HS-5 (cell line): Measurements from ENCODE around the gene AGO4.
A peak's percentile ranks its signal among the peaks of the same experiment; 100 is the strongest.
"Not testable (repeated sequence)": the region's sequence is repeated elsewhere in the genome, so short reads cannot be mapped to it uniquely, and the experiment has no call there.

Experiments used
- DNase-seq: peaks from one replicate; pipeline ENCODE4 v3.0.0-alpha.2; 2012; ENCODE audit warnings: low read depth

Gene AGO4

DNA sequence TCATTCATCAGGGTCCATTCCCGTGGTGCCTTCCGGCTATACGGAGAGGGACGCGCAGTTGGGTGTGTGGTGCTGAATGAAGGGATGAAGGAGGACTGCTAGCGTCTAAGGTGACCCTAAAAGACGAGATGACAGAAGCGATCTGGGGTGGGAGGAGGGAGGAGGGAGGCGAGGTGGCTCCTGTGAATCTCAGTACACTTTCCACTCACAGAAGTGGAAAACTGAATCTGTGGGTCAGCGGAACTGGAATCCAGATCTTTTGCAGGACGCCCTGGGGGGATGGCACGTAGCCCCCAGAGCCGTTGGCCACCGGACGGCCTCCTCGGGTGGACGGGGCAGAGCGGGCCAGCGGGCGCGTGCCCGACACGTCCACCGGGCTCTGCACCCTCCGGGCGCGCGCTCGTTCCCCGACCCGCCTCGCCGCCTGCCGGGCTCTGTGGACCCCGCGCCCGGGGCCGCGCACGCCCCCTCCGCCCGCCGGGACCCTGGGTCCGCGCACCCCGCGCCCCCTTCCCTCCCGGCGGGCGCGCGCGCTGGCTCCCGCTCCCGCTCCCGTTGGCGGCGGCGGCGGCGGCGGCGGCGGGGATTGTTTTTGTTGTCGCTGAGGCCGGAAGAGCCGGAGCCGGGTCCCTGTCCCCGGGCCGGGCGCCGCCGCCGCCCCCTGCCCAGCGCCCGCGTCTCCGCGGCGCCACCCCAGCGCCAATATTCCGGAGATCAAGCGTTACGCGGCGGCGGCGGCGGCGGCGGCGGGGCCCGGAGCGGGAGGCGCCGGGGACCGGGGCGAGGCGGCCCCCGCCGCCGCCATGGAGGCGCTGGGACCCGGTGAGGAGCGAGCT lies at the start of gene AGO4:
TSS of gene AGO4 (plus strand) at position 403 of the 836 bp plus-strand sequence. CDS start at position 804, 401 bp downstream.
- DNase-seq, result no peak

DNA sequence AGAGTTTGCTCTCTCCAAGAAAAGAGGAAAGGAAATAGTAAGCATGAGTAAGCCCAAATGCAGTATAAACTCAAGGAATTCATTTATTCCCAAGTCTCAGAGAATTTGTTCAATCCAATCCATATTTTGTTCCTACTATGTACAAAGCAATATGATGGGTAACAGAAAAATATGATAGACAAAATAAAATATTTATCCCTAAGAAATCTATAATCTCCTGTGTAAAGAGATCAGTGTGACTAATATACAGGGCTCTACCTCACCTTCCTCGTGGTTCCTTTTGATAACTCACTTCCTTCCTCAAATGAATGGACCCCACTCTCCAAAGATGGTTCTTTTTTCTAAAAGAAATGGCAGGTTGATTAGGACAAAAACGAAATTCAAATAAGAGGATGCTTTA lies 45.7 kb upstream of the AGO4 start:
- no peak for DNase-seq

DNA sequence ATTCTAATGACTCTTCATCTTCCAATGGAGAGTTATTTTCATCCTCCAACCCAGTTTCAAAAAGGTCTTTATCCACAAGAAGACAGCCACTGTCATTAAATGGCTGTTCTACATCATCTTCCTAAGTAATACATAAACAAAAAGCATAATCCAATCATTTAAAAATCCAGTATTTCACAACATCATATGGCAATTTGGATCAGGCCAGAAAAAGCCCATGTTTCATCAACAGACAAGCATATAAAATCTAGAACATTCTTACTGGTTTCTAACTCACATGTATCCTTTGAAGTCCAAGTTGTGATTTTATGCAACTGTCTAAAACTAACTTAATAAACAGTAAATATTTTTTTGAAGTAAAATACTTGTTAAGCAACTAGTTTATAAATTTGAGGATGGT lies 44.6 kb upstream of the AGO4 start:
- DNase-seq, result no peak

DNA sequence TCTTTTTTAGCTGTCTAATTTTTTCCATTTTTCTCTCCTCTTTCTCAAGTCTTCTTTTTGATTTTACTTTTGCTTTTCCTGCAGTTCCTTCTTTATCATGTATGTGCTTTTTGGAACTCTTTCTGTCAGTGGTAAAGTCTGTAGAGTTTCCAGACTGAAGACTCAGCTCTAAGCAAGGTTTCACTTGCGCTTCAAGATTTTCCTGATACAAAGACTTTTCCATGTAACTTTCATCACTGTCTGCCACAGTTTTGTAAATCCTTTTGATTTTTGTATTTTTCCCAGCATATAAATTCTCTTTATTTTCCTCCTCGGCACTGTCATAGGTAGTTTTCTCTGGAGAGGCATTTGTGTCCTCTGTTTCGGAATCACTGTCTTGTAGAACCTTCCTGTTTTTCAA lies 43.5 kb upstream of the AGO4 start:
- DNase-seq, result no peak

DNA sequence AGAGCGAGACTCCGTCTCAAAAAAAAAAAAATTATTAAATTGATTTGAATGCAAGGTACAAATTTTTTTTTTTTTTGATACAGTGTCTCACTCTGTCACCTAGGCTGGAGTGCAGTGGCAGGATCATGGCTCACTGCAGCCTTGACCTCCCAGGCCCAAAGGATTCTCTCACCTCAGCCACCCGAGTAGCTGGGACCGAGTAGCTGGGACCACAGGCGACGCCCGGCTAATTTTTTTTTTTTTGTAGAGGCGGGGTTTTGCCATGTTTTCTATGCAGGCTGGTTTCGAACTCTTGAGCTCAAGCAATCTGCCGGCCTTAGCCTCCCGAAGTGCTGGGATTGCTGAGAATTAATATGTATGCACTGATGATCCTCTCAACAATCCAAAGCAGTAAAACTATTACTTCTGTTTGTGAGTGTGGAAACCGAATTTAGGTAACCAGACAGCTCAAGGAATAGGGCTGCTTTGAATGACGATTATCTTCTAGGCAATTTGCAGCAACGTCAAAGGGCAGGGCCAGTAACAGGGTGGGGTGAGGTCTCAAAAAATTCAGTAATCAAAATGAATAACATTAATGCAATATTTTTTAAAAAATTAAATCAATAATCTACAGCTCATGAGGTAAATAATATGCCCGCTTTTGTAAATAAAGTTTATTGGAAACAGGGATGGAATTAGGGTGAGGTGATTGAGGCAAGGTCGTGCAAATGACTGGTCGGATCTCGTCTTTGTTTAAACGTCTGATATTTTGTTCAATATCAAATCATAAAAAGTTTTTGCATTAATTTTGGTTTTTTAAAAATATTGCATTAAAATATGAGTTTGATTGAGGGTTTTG lies 39.2 kb upstream of the AGO4 start:
- no peak for DNase-seq

DNA sequence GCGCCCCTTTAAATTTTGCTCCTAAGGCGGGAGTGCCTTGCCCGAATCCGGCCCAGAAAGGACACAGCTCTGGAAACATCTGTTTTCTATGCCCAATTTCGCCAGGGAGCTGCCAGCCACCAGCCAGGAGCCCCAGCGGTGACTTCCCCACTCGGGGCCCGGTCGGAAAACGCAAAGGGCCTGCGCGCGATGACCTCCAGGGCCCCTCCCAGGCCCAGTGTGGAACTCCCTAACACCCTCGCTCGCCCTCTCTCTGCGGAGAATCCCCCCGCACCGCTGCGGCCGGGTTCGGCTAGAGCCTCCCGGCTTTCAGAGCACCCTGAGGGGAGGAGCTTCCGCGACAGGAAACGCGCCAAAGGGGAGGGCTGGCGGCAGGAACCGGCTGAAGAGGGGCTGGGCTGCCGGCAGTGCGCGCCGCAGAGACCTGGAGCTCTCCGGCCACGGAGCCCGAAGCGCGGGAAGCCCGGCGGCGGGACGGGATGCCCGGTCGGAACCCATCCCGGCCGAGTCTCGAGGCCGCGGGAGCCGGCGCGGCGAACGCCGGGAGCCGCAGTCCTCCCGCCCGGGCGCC lies 38.5 kb upstream of the AGO4 start:
- DNase-seq, result peak; percentile 62

DNA sequence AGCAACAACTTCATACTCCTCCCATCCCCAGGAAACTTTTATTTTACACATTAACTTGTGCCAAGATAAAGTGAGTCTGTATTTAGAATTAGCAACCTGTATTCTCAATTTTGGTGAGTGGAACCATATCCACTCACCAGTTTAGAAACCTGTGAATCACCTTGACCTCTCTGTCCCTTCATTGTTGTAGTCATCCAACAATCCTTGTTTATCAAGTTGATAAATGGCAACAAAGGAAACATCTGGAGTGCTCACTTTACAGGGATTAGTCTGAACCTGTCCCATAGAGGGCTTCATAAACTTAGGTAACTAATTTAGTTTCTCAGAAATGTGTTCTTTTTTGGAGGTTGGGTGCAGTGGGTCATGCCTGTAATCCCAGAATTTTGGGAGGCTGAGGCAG lies 34.1 kb upstream of the AGO4 start:
- DNase-seq, result no peak

DNA sequence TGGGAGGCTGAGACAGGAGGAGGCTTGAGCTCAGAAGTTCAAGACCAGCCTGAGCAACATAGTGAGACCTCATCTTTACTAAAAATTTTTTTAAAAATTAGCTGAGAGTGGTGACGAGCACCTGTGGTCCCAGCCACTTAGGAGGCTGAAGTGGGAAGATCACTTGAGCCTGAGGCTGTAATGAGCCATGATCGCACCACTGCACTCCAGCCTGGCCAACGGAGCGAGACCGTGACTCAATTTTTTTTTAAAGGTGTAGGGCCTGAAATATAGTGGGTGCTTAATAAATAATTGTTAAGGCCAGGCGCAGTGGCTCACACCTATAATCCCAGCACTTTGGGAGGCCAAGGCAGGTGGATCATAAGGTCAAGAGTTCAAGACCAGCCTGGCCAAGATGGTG lies 31.6 kb upstream of the AGO4 start:
- not testable (repeated sequence) for DNase-seq

DNA sequence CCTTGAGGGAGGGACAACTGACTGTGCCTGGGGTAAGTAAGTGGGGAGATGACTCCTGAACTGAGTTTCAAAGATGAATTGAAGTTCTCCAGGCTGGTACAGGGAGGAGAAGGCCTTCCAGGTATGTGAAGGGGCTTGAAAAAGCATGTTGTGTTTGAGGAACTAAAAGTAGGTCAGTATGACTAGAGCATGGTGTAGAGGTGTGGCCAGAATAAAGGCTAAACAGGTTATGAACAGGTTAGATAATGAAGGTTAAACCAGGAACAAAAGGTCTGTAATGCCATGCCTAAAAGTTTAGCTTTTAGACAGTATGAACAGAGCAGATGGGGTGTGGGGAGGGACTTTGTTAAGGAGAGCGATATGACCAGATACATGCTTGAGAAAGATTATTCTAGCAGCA lies 30.7 kb upstream of the AGO4 start:
- no peak for DNase-seq

DNA sequence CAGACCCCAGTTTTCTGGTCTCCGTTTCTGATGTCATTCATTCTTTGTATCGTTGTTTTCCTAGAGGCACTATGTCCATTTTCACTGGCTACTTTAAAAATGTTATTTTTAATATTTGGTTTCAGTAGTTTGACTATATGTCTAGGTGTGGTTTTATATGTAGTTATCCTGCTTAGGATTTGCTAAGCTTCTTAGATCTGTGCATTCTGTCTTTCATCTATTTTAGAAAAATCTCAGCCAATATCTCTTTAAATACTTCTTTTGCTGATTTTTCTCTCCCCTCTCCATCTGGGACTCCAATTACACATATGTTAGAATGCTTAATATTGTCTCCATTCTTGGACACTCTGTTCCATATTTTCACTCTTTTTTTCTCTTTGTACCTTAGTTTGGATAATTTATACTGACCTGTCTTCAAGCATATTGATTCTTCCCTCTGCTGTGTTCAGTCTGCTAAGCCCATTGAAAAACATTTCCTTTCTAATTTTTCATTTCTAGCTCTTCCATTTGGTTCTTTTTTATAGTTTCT lies 24.7 kb upstream of the AGO4 start:
- DNase-seq, result no peak

DNA sequence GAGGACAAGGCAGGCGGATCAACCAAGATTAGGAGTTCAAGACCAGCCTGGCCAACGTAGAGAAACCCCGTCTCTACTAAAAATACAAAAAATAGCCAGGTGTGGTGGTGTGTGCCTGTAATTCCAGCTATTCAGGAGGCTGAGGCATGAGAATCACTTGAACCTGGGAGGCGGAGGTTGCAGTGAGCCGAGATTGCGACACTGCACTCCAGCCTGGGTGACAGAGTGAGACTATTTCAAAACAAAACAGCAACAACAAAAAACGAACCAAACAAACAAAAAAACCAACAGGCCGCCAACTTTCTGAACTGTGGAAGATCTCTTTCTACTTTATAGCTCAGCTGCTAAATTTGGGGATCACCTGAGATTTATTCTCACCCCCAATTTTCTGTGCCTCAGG lies 23.5 kb upstream of the AGO4 start:
- not testable (repeated sequence) for DNase-seq

DNA sequence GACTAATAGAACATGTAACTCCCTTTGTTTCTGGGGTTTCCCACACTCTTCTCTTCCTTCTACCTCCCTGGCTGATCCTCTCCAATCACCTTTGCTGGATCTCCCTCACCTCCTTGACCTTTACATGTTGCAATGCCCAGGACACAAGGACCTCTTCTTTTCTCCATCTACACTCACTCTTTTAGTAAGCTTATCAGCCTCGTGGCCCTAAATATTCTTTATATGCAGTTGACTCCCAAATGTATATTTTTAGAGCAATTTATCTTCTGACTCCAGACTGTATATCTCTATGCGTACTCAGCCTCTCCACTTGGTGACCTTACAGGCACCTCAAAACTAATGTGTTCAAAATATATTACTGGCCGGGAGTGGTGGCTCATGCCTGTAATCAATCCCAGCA lies 19.7 kb upstream of the AGO4 start:
- no peak for DNase-seq

DNA sequence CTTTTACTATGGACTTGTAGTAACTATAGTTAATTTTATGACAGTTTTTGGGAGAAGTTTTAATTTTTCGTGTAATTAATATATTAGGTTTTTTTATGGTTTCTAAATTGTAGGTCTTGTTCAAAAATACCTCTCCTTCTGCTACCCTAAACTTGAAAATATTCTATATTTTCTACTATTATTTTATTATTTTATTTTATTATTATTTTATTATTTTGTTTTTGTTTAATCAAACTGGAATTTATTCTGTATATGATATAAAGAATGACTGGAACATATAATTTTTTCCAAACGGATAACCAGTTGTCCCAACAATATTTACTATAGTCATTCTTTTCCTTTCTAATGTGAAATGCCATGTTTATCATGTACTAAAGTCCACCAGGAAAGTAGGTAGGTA lies 17.1 kb upstream of the AGO4 start:
- DNase-seq, result no peak

DNA sequence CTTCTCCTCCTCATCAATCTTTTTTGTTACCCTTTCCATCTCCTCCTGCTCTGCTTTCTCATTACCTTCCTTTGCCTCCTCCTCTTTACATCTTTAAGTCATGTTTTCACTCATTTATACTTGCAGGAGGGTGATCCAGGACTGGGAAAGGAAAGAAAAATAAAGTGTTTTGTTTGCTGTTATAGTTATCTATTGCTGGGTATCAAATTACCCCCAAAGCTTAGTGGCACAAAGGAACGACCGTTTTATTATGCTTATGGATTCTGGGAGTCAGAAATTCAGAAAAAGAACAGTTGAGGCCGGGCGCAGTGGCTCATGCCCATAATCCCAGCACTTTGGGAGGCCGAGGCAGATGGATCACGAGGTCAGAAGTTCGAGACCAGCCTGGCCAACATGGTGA lies 12.5 kb upstream of the AGO4 start:
- no peak for DNase-seq

DNA sequence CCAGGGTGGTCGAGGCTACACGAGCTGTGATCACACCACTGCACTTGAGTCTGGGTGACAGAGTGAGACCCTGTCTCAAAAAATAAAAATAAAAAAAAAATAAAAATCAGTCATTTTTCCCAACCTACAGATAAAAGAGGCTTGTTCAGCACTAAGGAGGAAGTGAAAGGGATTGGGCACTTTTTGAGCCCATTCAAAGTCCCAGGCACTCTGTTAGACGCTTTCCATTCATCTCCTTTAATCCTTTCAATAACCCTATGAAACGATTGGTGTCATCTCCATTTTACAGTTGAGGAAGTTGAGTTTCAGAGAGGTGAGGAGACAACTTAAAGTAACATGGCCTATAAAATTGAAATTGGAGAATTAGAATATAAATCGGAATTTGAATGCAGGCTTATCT lies 10.4 kb upstream of the AGO4 start:
- no peak for DNase-seq

DNA sequence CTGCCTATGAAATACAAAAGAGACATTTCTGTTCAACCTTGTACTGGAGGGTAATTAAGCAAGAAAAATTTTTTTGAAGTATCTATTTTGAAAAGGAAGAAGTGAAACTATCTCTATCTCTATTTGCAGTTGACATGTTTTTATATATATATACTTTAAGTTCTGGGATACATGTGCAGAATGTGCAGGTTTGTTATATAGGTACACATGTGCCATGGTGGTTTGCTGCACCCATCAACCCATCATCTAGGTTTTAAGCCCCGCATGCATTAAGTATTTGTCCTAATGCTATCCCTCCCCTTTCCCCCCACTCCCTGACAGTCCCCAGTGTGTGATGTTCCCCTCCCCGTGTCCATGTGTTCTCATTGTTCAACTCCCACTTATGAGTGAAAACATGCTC lies 9.8 kb upstream of the AGO4 start:
- not testable (repeated sequence) for DNase-seq

DNA sequence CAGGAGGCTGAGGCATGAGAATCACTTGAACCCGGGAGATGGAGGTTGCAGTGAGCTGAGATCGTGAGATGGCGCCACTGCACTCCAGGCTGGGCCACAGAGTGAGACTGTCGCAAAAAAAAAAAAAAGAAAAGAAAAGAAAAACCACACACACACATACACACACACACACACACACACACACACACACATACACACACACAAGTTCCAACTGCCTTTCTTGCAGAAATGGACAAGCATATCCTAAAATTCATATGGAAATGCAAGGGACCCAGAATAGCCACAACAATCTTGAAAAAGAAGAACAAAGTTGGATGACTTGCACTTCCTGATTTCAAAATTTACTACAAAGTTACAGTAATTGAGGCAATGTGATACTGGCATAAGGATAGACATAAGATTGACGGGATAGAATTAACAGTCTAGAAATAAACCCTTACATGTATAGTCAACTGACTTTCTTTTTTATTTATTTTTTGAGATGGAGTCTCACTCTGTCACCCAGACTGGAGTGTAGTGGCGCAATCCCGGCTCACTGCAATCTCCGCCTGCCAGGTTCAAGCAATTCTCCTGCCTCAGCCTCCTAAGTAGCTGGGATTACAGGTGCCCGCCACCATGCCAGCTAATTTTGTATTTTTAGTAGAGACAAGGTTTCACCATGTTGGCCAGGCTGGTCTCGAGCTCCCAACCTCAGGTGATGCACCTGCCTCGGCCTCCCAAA lies 7.5 kb upstream of the AGO4 start:
- not testable (repeated sequence) for DNase-seq

DNA sequence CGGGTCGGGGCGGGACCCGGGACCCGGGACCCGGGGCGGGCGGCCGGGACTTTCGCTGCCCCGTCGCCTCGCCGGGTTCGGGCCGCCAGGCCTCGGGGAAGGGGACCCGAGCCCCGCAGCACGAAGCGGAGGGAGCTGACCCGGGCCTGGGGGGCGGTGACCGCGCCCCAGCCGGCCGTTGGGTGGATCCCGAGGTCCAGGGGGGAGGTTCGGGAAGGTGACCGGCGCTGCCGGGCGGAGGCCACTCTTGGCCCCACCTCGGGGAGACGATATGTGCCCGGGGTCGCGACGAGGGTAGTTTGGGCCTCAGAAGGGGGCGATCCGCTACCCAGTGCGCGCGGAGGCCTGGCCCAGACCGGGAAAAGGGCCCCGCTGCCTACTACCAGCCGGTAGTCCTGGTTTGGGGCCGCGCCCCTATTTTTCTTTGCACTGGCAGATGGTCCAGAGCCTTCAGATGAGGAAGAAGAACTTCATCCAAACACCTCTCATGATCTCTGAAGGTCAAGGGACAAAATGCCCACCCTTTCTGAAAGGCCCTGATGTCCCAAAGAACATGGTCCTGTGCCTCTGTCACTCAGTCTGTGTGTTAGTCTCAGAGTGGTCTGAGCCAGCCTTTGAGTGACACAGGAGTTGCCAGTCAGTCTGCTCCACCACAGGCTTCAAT lies 766 bp downstream of the AGO4 start:
- DNase-seq, result no peak

DNA sequence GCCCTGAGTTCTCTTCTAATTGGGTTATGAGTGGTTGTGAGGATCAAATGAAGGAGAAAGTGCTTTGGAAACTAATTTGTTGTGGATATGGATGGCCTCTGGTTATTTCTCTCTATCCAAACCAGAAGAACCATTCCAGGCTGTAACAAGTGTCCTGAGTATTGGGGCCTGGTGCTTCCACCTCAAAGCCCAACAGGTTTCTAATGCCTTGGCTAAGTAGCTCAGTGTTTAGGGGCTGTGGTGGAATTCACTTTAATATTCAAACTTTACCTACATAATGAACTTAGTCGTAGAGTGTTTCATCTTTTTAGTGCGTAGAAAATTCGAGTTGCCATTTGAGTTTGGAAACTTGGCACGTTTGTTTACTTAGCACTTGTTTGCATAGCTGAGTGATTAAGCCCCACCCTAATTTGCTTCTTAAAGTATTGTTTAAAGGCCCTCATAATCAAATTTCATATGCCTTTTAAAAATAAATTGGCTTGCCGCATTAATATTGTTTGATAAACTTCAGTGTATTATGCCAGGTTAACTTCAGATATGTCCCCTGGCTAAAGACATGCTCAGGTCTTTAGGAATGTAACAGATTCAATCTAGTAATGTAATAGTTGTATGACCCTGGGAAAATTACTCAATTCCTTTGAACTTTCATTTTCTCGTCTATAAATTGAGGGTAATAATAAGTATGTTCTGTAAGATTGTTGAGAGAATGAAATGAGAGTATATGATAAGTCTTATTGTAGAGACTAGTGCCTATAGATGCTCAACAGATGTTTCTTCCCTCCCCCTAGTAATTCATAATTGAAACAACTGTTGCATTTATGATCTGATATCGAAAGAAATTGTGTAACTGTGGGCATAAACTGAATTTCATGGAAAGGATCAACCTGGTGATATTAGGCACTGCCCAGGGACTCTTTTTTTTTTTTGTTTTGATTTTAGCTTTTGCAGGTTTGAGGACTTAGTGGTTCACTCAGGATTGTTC lies 1.6 kb downstream of the AGO4 start:
- DNase-seq, result no peak
